Measurements from ENCODE around the gene PDZK1IP1.
"Not testable (repeated sequence)": the region's sequence is repeated elsewhere in the genome, so short reads cannot be mapped to it uniquely, and the experiment has no call there.

PDZK1IP1 gene

GRCh38 chr1:47193496-47193895 is 3.7 kb upstream of the PDZK1IP1 start:
- DNase-seq = not testable (repeated sequence)

- no peak for DNase-seq
Observed at GRCh38 chr1:47192458-47193384, 2.9 kb upstream of the PDZK1IP1 start.

GRCh38 chr1:47191940-47192457 is 2.2 kb upstream of the PDZK1IP1 start:
- DNase-seq = no peak

- DNase-seq = no peak
Observed at GRCh38 chr1:47190857-47191256, 1.0 kb upstream of the PDZK1IP1 start.

- DNase-seq = no peak
Observed at GRCh38 chr1:47190509-47190855, 646 bp upstream of the PDZK1IP1 start.

GRCh38 chr1:47188791-47189785 is 748 bp downstream of the PDZK1IP1 start:
- no peak for DNase-seq

- no peak for DNase-seq
Observed at GRCh38 chr1:47187926-47188250, 1.9 kb downstream of the PDZK1IP1 start.

GRCh38 chr1:47187231-47187925 is 2.5 kb downstream of the PDZK1IP1 start:
- no peak for DNase-seq

- DNase-seq = no peak
Observed at GRCh38 chr1:47186267-47187185, 3.3 kb downstream of the PDZK1IP1 start.

GRCh38 chr1:47184822-47185677 is 4.8 kb downstream of the PDZK1IP1 start:
- DNase-seq = no peak

GRCh38 chr1:47184090-47184821 is 5.6 kb downstream of the PDZK1IP1 start:
- peak in 1 of 2 experiments; percentile 31 for DNase-seq

- DNase-seq = no peak
Observed at GRCh38 chr1:47183308-47184089, 6.3 kb downstream of the PDZK1IP1 start.

- DNase-seq = no peak
Observed at GRCh38 chr1:47182676-47183235, 7.1 kb downstream of the PDZK1IP1 start.

- no peak for DNase-seq
Observed at GRCh38 chr1:47181955-47182675, 7.7 kb downstream of the PDZK1IP1 start.

- DNase-seq = no peak
Observed at GRCh38 chr1:47181095-47181954, 8.5 kb downstream of the PDZK1IP1 start.

- no peak for DNase-seq
Observed at GRCh38 chr1:47180603-47181094, 9.2 kb downstream of the PDZK1IP1 start.

Data from NCI-H187 (cell line).